ENCODE data around the gene VSIR.

VSIR gene

DNA sequence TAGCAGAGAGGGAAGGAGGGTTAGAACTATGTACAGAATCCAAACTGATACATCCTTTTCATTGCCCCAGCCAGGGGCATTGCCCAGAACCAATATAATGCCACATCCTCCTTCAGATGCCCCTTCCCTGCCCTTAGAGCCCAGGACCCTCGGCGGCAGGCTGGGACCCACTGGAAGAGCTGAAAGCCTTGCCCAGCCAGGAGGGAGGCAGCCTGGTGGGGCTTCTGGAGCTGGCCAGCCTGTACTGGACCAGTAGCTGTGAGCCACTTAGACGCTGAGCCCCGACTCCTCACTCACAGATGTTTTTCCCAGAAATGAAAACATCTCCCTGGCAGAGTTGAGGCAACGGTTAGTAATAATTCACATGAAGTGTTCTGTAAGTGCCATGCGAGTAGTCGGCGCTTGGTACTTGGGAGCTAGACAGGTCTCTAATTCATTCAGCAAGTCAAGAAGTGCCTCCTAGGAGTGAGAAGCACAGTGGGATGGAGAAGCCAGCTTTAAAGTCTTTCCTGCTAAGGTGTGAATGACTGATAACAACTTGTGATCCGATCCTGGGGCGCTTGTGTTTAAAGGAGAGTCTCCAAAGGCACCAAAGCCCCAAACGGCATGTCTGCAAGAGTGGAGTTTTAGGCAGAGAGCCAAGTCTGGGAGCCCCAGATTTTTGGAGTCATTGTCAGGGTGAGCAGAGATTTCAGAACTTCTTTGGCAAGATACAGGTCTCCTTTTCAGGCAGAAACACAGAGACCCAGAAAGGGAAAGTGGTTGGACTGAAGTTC, 9.8 kb downstream of the VSIR start:
- peak; percentile 45 for DNase-seq (ENCODE audit: low spot score)

DNA sequence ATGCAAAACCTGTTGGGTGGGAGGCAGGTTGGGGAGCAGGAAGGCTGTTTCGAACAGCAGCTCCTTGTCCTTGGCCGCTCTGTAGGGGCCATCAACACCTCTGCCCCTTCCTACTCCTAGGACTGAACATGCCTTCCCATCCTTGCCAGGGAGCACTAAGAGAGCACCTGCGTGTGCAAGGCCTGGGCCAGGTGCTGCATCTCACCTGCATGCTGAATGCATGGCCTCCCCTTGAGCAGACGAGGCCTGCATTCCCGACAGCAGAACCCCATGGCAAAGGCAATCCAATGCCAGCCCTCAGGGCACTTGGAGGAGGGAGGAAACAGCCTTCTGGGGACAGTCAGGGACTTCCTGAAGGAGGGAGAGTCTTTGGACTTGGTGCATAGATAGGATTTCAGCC, 11.0 kb downstream of the VSIR start:
- no peak for DNase-seq (ENCODE audit: low spot score)

DNA sequence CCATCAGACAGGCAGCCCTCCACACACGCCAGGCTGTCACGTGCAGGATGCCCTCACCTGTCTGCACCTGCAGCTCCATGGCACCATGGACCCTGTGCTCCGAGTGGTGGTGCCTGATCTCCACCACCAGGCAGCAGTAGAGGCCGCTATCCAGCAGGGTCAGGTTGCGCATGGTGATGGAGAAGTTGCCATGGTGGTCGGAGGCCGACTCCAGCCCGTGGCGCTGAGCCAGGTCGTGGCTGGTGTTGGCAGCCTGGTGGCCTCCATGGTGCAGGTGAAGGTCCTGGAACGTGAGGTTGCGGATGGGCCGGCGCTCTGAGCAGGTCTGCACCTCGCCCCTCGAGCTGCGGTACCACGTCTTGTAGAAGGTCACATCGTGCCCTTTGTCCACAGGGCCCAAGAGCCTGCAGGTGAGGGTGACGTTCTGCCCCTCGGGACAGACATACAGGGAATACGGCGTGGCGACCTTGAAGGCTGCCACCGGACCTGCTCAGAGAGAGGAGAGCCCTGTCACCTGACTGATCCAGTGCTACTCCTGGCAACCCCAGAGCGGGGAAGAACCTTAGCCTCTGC, 11.7 kb downstream of the VSIR start:
- no peak for DNase-seq (ENCODE audit: low spot score)

DNA sequence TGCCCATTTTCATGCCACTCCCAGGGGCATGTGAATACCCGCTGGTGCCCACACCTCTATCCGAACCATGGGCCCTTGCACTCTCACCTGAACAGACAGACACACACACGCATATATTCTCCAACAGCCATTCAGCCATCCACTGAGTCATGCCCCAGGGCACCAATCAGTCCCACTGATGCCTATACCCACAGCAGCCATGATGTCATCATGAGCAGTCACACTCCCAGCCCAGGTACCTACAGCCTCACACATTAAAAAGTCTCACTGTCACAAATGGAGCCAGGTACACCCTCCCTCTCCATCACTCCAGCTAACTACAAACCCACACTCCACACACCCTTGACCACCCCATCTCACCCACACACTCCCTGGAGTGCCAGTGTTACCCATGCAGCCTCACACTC, 12.2 kb downstream of the VSIR start:
- no peak for DNase-seq (ENCODE audit: low spot score)

DNA sequence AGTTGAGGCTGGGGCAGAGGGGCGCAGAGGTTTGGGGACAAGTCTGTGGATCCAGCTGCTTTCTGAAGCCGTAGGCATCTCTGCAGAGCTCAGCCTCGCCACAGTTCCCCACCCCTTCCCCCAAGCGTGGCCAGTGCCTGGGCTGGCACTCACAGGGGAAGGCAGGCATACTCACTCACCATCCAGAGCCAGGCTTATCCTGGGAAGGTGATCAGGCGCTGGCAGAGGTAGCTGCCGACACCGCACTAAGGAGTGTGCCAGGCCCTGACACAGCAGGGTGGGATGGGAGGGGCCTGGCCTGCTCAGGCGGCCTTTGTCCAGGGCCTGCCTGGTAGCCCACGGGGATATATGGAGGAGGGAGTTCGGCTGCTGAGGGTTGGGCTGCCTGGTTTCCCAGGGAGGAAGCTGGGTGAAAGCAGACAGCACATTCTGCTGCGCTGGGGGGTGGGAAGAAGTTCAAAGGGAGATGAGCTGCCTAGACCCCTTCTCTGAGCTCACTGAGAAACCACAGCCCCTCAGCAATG, 15.9 kb downstream of the VSIR start:
- no peak for DNase-seq (ENCODE audit: low spot score)

DNA sequence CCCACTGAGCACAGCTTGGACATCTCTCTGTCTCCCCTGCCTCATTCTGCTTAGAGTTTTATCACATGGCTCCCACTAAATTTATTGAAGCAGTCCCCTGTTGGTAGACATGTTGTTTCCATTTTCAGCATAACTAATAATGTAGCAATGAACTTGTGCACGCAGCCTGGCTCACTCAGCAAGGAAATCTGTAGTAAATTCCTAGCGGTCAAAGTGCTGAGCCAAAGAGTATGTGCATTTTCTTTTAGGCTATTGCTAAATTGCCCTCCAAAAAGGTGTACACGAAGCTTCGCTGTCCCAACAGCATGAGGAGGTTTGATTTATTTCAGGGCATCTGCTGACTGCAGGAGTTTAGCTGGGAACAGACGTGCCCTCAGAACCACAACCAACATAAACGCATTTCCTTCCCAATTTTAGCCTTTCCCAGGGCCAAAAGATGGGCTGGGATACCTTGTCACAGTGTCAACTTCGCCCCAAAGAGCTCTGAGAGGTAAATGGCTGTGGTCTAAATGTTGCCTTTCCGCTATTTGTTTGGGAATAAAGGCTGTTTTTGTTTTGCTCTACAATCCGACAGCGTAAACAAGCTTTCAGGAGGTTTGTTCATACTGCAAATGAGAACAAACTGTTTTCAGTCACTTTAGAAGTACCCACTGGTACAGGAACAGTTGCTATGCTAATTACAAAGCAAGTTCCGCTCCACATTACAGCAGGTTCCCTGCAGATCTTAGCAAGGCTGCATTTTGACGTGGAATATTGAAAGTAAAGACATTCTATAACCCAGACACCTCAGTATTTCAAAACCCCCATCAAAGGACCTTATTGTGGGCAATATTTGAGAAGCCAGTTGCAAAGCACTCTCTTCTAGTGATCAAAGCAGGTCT, 16.8 kb downstream of the VSIR start:
- DNase-seq (ENCODE audit: low spot score): peak; percentile 62

DNA sequence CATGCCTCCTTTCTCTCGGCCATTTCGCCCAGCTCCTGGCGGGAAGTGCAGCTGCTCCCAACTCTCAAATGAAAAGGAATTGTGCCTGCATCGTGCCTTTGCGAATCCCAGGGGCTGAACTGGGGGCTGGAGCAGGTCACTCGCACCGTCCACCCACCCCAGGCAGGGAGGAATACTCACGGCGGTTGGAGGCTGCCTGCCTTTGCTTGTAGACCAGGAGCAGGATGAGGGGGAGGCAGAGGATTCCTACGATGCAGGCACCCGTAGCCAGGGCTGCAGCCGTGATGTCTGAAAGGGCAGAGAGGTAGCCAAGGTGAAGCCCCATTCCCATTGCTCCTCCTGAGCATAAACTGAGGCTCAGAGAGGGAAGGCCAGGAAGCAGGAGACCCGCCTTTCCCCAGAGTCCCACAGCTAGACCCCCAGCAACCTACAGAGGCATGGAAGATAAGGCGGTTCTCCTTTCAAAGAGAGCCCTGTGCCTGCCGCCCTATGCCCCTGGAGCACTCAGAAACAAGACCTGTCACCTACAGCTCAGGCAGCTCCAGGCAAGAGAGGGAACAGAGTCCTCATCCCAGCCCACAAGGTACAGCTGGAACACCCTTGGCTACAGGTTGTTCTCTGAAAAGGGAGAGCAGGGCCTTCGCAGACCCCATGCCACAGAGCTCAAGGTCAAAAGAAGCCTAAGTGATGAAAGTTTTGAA, 18.0 kb downstream of the VSIR start:
- DNase-seq (ENCODE audit: low spot score): no peak

DNA sequence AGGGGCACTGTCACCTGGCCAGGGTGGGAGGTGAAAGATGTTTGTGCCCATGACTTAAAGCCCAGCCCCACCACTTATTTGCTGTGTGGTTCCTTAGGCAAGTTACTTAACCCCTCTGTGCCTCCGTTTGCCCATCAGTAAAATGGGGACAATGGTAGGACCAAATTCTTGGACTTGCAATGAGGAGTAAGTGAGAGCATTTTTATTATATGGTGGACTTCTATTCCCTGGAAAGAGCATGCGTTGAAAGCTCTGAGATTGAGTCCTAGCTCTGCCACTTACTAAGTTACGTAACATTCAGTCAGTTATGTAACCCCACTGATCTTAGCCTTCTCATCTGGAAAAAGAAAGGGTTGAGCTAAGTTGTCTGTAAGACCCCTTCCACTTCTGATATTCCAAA, 18.8 kb downstream of the VSIR start:
- no peak for DNase-seq (ENCODE audit: low spot score)

DNA sequence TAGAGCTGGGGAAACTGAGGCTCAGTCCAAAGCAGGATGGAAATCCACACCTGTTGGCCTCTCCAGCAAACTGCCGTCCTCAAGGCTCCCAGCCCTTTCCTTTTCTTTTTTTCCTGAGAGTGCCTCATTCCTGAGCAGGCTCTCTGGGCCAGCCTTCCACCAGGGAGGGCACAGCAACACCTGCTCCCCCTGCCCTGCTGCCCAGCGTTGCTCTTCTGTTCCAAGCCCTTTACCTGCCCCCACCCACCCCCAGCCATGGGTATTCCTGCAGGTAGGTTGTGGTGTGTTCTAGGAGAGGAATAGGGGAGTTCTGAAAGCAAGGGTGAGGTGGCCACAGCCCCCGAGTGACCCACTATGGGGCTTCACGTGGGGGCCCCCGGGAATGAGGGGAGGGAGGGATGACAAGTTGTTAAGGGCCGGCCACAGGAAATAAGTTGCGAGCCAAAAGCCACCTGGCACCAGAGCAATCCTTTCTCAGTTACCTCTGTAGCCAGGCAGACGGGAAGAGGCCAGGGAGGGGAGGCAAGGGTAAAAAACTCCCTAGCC, 19.3 kb downstream of the VSIR start:
- DNase-seq (ENCODE audit: low spot score): no peak

DNA sequence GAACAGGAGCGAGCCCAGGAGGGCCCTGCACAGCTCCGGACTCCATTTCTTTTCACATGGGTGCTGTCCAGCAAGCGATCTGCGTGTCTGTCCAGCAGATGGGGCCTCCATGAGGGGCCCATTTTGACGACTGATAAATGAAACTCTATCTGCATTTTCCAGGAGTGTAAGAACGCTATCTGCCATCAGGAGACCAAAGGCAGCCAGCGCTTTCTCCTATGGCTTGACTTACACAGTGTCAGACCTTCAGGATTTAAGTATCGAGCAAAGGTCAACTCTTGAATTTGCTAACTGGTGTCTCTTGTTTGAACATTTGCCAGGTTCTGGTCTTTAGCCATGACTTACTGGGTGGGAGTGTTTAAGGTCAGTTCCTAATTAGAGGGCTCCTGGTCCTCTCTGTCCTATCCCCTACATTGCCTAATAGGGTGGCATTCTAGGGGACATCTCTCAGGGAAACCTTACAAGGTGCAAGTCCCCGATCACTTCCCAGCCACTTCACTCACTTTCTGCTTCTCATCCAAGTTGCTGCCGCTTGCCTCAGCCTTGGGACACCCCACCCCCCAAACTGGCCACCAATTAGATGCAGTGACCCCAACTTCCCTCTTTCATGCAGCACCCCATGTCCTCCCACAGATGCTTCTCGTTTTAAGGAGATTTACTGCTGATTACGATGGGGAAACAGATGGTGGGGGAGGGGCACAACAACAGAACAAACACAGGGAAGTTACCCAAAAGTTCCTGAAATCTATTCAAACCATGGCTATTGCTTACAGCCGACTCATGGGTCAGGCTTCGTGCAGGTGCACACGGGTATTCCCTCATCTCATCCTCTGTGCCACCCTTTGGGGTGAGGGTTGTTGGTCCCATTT, 20.0 kb downstream of the VSIR start:
- no peak for DNase-seq (ENCODE audit: low spot score)

DNA sequence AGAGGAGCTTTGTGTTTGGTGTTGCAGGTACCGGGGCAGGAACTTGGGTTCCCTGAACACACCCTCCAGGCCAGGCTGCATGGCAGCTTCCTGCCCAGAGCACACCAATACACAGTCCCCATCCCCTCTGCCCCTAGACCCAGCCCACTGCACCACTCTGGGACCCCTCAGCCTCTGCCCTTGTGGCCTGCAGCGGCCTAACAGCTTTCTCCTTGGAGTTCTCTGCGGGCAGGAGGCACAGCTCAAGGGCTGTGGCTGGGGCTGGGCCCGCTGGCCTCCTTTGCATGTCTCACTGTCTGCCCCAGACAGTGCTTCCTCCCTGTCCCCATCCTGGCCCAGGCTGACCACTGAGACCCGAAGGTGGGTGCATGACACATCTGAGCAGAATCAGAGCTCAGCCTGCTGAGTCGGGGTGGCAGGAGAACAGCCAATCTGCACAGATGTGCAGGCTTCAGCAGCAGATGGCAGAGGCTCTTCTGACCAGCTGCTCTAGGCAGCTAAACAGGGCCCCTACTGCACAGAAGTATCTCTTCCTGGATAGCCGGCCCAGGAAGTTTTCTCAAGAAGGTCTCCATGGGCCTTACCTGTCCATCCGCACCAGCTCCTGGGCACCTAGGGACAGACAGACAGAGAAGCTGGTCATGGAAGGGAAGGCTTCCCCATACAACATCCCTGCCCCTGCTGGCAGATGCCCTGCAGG, 20.8 kb downstream of the VSIR start:
- DNase-seq (ENCODE audit: low spot score): no peak

DNA sequence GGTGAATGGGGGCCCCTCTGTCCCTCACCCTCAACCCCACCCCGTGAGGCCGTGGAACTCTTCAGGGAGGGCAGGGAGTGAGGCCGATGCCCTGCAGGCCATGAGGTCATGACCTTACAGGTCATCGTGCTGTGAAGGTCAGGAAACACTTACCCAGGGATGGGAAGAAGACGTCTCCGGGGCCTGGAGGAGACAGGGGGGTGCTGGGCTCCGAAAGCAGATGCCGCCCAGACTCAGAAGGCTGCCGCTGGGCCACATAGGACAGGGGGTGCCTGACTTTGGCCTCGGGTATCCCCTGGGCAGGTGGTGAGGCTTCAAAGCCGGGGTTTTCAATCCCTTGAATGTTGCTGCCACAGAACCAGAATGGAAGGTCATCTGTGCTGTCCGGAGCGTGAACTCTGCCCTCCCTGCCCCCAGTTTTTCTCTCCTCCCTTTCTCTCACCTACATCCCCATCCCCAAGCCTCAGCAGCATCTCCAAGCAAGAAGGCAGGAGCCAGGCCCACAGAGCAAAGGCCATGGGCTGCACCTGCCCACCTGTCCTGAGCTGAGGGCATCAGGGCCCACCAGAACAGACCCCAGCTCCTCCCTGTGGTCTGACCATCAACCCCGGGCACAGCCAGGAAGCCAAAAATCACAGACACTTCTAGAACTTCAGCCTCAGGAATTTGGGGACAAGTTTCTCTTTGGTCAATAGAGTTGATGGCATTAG, 21.6 kb downstream of the VSIR start:
- DNase-seq (ENCODE audit: low spot score): no peak

DNA sequence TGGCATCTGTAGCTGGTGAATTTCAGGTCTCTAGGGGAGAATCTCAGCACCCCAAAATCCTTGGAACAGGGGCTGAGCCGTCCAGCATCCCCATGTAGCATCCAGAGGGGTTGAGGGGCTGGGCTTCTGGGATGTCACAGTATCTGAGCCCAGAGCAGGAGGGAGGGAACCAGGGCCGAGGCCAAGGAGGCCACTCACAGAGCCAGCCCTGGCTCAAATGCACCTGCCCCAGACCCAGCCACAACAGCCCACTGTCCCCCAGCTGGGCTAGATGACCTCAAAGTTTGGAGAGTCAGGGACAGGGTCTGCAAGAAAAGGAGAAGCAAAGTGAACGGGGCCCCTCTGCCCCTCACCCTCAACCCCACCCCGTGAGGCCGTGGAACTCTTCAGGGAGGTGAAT, 22.3 kb downstream of the VSIR start:
- DNase-seq (ENCODE audit: low spot score): no peak

DNA sequence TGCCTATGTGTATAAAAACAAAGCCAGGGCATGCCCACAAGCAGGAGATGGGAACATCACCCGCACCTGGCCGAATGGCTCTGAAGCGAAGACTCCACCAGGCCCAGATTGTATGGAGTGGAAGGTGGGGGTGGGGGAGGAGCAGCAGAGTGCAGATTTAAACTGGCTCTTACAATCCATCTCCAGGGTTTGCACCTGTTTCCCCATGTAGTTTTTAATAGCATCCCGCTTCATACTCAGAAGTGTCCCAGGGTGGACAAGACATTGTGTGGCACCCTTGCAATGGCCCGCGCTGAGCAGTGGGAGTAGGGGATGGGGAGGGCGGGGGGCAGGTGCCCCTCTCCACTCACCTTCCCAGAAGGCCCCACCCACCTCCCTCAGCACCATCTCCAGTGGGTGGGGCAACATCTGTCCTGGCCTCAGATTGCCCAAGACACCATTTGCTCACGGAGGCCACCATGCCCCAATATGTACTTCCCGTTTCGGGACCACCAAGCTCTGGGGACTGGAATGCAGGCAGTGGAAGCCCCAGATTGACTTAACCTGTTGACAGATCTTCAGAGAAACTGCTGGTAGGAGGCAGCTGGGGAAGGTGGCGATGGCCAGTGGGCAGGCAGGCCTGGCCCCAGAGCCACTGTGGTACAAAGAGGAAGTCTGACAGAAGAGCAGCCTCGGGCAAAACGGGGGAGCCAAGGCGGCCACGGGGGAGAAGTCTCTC, 23.0 kb downstream of the VSIR start:
- DNase-seq (ENCODE audit: low spot score): no peak

DNA sequence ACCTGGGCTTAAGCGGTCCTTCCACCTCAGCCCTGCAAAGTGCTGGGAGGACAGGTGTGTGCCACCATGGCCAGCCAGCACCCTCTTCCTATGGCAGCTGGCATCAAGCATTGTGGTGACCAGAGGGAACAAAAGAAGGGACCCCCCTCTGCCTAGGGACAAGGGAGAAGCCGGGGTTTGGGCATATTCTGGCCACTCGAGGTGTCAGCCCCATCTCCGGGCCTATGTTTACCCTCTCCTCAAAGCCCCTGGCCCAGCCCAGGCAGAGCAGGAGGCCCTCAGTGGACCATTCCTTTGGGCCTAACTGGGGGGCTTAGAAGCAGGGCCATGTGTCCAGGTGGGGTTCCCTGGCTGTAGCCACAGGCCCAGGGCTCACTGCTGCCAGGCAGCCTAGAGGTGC, 23.9 kb downstream of the VSIR start:
- no peak for DNase-seq (ENCODE audit: low spot score)

DNA sequence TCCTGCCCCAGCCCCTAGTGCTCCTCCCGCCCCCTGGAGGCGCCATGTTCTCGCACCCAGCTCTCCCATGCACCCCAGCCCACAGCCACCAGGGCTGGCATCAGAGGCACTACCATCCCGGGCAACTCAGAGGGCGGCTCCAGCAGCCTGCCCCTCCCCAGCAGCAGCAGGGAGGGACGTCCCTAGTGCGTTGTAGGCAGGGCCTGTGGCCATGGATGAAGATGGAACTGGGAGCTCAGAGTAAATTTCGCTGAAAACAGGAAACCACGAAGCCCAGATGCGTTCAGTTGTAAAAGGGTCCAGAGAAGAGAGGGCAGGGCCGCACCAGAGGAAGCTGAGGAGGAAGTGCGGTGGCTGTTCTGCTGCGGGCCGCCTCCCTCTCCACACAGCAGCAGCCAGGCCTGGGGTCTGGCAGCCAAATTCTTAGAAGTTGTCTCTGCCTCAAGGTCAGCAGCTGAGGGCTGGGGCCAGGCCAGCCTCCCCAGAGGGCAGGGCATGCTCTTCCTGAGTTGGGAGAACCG, 24.6 kb downstream of the VSIR start:
- DNase-seq (ENCODE audit: low spot score): no peak

DNA sequence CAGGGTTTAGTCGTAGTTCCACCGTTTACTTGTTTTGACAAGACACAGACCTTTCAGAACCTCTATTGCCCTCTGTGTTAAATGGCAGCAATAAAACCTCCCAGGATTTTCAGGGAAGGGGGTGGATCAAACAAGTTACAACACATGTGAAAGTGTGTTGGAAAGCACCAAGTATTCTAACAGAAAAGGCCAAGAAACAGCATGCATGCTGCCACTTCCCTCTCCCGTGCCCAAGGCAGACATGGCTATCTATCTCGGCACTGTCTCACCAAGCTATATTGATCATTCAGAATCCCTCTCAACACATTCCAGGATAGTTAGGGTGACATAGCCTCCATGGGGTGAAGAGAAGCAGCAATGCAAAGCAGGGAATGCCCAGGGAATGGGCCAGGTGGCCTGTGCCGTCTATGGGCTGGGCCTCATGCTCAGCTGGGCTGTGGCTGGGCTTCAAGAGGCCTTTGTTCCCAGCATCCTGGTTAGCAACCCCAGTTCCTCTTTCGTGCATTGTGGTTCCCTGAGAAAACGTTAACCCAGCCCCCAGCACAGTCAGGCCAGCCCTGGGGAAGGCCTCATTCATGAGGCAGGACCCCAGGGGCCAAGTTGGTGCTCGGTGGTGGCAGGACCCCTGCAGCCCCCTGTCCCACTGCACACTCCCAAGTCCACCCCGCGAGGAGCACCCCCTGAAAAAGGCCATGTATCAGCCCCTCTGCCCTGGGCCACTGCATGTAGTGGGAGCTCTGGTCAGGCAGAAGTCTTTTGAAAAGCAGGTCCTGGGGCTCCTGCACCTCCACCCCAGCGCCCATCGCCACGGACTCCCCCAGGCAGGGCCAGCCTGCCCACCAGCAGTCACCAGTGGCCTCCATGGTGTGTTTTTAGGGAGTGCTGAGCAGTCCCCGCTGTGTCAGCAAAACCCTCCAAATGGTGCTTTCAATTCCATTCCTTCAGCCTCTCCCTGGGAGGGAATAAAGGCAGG, 25.5 kb downstream of the VSIR start:
- no peak for DNase-seq (ENCODE audit: low spot score)

Measured in AG08395 (cell line).